ENCODE data around the gene LRP2.

Gene LRP2

DNA sequence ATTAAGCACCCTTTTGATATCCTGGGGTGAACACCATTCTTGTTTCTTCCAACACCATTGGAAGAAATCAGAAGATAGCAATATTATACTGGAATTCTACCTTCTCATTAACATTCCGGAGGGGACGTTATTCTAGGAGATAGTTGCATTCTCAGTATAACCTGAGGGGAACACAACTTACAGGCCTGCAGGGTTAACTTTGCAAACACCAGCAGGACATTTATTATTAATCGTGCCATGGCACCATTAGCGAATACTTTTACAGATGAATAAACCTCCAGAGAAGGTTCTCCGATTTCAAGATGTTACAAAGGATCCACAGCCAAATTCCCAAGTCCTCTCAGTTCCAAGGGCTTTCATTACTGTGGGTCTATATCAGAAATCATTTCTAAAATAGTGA lies 184.0 kb downstream of the LRP2 start:
- no peak for DNase-seq (ENCODE audit: low spot score)
- Histone ChIP-seq H3K4me3 (no peak overlapping the region), H3K27ac (no peak overlapping the region)
- no peak for TF ChIP-seq CTCF (IDR thresholded peaks at IDR 0.05)

DNA sequence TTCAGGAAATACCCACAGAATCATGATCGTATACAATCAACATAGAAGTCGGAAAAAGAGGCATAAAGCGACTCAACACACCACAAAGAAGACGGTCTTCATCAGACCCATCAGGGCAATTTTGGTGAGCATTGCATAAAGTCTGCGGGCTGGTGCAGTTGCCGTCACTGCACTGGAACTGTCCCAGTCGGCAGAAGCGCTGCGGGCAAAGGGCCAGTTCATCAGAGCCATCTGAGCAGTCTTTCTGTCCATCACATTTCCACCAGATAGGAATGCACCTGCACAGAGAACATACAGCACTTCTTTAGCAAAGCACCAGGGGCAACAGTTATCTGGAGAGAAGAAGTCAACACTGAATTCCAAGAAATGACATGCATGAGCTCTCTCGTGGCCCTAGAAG lies 187.2 kb downstream of the LRP2 start:
- TF ChIP-seq CTCF (IDR thresholded peaks at IDR 0.05), result no peak
- DNase-seq (ENCODE audit: low spot score), result no peak
- H3K4me3 ChIP-seq, result no peak overlapping the region

GRCh38 chr2:169173876-169174275 lies 188.5 kb downstream of the LRP2 start:
- no peak for DNase-seq (ENCODE audit: low spot score)
- H3K4me3 ChIP-seq, result no peak overlapping the region
- H3K27ac ChIP-seq, result no peak overlapping the region
- no peak for TF ChIP-seq CTCF (IDR thresholded peaks at IDR 0.05)

More for the DNA sequence above, 187.2 kb downstream of the LRP2 start:
- no peak overlapping the region for H3K27ac ChIP-seq

- no peak for DNase-seq (ENCODE audit: low spot score)
- Histone ChIP-seq H3K4me3 (no peak overlapping the region), H3K27ac (no peak overlapping the region)
- no peak for TF ChIP-seq CTCF (IDR thresholded peaks at IDR 0.05)
Observed at GRCh38 chr2:169172914-169173313, 189.4 kb downstream of the LRP2 start.

DNA sequence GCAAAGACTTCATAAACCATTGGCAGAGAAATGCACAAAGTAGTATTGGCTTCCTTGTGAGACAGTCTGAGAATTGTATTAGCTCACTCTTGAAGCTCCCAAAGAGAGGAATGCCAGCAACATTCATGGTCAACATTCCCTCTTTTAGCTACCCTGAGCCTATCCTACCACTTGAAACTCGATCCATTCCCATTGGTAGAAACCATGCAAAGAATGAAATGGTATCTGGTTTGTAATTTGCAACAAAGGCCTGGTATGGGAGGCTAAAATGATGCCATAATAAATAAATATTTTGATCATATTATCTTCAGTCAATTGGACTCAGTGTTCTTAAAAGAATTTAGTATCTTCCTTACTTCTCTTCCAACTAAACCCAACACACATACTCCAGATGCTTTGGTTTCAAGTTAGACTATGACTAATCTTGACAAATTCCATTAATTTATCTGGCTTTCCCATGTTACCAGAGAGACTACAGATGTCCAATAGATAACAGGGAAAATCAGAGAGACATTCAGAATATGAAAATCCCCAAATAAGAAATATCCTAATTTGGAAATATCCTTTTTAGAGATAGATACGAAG lies 190.1 kb downstream of the LRP2 start:
- Histone ChIP-seq H3K4me3 (no peak overlapping the region), H3K27ac (no peak overlapping the region)
- no peak for DNase-seq (ENCODE audit: low spot score)
- TF ChIP-seq CTCF (IDR thresholded peaks at IDR 0.05), result no peak

- no peak for DNase-seq (ENCODE audit: low spot score)
- H3K4me3 ChIP-seq, result no peak overlapping the region
- H3K27ac ChIP-seq, result no peak overlapping the region
- TF ChIP-seq CTCF (IDR thresholded peaks at IDR 0.05), result no peak
Observed at GRCh38 chr2:169165791-169166190, 196.5 kb downstream of the LRP2 start.

GRCh38 chr2:169164311-169164710 lies 198.0 kb downstream of the LRP2 start:
- Histone ChIP-seq H3K4me3 (no peak overlapping the region), H3K27ac (no peak overlapping the region)
- TF ChIP-seq CTCF (IDR thresholded peaks at IDR 0.05), result no peak
- no peak for DNase-seq (ENCODE audit: low spot score)

Measured in coronary artery (tissue), 2 donors.